ENCODE measurements around the gene TRIM10.

DNA sequence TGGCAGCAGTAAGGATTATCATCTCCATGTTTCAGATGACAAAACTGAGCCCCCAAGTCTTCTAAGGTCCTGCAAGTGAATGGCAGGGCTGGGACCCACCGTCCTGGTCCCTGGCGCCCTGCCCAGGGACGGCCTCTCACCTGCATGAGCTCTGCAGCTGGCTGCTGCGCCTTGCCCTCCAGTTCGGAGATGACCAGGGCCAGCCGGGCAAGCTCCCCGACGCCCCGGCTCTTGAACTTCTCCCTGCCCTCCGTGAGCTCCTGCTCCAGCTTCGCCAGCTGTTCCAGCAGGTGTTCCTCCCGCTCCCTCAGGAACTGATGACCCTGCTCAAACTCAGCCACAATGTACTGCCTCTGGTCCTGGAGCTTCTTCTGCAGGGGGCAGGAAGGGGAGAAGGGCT is 35.4 kb upstream of the TRIM10 start:
- TF ChIP-seq POLR2AphosphoS5 (IDR thresholded peaks at IDR 0.05): no peak
- TF ChIP-seq, protein P1, sequence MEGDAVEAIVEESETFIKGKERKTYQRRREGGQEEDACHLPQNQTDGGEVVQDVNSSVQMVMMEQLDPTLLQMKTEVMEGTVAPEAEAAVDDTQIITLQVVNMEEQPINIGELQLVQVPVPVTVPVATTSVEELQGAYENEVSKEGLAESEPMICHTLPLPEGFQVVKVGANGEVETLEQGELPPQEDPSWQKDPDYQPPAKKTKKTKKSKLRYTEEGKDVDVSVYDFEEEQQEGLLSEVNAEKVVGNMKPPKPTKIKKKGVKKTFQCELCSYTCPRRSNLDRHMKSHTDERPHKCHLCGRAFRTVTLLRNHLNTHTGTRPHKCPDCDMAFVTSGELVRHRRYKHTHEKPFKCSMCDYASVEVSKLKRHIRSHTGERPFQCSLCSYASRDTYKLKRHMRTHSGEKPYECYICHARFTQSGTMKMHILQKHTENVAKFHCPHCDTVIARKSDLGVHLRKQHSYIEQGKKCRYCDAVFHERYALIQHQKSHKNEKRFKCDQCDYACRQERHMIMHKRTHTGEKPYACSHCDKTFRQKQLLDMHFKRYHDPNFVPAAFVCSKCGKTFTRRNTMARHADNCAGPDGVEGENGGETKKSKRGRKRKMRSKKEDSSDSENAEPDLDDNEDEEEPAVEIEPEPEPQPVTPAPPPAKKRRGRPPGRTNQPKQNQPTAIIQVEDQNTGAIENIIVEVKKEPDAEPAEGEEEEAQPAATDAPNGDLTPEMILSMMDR (IDR thresholded peaks at IDR 0.05): no peak
- no peak for TF ChIP-seq POLR2A (IDR thresholded peaks at IDR 0.05)
- TF ChIP-seq EP300 (IDR thresholded peaks at IDR 0.05): no peak

Measured in suprapubic skin (tissue), 4 donors.